Activated gamma-delta T cell treated with anti-CD3 and anti-CD28 coated beads, Interleukin-2, amount 50 U/mL, for 16 hours (primary cell): ENCODE results near the gene LIN37.

Source experiments
- DNase-seq: peaks from one replicate; pipeline ENCODE4 v3.0.0-alpha.2; 2020; ENCODE audit warnings: low read depth

The LIN37 gene, protein sequence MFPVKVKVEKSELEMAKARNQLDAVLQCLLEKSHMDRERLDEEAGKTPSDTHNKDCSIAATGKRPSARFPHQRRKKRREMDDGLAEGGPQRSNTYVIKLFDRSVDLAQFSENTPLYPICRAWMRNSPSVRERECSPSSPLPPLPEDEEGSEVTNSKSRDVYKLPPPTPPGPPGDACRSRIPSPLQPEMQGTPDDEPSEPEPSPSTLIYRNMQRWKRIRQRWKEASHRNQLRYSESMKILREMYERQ

DNA sequence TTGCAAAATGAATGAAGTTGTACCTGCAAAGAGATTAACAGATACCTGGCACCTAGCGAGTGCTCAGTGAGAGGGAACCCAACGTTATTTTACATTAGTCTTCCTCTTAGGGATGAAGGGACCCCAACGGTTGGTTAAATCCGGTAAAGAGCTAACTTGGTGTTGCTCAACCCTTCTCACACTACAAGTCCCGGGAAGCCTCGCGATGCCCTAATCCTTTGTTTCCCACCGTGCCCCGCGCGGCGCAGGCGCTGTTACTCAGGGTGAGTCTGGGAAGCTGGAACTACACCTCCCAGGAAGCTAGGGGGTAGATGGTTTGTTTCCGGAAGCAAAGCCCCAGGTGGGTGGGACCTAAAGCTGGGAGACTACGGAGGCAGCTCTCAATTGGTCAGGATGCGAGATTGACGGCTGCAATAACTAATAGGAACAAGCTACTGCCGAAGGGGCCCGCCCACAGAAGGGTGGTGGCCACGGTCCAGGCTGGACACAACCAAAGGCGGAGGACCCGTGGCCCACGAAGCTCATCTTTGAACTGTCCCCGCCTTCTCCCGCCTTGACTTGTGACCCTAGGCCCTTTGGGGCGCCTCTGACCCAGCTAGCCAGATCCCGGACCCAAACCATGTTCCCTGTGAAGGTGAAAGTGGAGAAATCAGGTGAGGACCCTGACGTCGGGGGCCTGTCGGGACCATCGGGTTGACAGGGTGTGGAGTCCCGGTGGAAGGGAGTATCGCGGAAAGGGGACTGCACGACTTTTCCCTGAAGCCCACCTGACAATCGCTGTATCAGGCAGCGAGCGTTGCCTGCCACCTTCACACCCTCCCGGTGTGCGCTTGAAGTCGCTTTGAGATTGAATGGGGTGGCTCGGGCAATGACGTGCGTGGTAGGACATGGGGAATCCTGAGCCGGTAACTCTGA, at the start of gene LIN37:
LIN37 (plus strand) TSS at position 471 of the 915 bp plus-strand sequence; CDS start at position 620, 149 bp downstream.
- DNase-seq: peak; percentile 99

DNA sequence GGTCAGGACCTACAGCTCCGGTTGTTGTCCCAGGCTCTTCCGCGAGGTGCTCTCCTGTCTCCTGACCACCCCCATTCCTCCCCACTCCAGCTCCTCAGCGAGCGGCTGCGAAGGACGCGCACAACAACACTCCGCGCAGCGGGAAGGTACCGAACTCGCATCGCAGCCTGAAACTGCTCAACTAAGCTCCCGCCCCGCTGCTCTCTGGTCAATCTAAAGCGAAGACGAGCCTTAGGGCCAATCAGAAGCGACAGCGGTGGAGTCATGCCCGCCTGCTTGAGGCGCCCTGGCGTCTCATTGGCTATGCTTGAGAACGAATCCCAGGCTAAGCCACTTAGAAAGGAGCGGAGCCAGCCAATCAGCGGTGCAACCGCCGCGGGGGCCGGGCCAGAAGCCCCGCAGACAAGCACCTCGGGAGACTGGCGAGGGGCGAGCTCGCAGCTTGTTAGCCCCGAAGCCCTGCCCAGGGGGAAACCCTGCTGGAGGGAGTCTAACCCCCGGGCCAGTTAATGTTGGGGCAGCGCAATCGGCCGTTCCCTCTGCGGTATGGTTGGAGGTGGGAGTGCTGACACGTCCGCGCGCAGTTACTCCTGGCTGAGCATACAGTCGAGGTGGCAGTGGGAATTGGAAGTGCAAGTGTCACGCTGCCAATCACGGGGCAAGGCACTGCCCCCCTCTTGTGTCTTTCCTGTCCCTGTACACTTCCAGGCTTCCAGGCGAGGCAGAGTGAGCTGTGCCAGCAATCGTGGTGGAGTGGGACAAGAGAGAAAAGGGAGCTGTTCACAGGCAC, 46.0 kb upstream of the LIN37 start:
- DNase-seq: peak; percentile 84

DNA sequence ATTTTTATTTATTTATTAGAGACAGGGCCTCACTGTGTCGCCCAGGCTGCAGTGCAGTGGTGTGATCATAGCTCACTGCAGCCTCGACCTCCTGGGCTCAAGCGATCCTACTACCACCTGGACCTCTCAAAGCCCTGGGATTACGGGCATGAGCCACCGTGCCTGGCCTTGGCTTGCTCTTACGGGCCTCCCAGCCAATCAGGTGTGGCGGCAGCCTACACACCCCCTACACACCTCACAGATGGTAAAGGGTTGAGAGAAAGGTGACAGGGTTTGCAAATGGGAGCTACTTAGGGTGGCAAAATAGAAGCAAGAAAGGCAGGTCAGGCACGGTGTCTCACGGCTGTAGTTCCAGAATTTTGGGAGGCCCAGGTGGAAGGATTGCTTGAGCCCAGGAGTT, 45.0 kb upstream of the LIN37 start:
- no peak for DNase-seq

DNA sequence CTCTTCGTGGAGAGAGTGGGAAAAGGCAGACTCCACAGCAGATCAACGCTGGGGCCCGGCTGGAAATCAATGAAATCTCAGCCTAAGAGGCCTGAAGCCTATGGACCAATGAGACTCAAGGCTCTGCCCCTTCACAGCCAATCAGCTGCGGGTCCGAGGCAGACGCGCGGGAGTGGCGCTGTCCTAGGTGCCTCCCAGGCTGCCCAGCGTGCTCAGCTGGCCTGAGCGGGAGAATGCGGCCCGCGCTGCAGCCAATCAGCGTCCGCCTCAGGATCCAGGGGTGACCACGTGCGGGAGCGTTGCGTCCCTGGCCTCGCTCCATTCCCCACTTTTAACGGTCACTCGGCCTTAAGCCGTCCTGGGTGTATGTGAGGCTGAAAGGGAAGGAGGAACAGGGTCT, 44.2 kb upstream of the LIN37 start, which contains the start of gene ZBTB32:
ZBTB32 (plus strand) TSS at position 341 of the 400 bp plus-strand sequence. CDS start 10,069 bp downstream, outside the sequence.
- DNase-seq: no peak

DNA sequence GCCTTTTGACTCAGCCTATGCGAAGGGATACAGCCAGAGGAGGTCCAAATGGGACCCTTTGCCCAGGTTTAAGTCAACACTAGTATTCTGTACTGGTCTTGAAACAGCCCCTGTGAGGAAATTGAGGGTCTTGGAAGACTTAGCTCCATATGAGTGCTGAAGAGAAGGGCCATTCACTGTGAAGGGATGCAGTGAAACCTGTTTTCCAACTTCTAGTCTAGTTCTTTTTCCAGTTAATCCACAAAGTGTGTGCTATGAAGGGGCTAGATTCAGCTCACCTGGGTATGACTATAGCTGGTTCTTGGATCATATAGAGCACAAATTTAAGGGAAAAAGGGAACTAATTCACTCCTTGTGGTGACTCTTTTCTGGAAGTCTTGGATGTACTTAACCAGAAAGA, 40.0 kb upstream of the LIN37 start:
- no peak for DNase-seq

DNA sequence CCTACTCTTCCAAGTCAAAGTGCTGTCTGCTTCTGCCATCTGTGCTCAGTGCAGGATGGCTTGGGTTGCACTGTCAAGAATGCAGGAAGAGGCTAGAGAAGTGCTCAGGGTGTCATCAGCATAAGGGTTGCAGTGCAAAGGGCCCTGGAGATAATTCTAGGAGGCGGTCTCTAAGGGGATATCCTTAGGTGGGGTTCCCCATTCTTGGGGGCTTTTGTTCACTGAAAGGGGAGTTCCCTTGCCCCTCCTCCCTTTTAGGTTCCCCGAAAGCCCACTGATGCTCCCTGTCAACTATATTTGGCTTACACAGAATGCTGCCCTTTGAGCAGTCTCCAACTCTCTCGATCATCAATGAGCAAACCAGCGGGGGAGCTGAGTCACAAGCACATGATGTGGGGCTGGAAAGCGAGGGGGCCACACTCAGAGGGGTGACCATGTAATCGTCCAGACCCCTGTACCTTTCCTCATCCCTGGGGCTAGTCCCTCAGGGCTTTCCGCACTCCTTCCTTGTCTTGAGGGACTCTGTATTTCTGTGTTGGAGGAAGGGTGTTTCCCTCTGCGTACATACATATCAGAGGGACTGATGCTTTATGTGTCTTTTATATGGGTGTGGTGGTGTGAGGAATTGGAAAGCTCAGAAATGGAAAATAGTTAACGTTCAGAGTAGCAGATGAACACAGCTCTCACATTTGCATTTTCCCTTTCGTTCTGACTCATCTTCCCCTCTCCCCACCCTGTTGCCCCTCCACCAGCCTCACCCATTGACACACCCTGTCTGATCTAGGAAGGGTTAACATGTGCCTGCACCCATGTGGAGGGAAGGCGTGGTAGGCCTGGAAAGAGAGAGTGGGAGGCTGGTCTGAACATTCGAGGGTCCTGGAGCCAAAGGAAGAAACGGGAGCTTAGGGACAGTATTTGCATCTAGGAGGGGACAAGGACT, 37.3 kb upstream of the LIN37 start:
- DNase-seq: peak; percentile 47

DNA sequence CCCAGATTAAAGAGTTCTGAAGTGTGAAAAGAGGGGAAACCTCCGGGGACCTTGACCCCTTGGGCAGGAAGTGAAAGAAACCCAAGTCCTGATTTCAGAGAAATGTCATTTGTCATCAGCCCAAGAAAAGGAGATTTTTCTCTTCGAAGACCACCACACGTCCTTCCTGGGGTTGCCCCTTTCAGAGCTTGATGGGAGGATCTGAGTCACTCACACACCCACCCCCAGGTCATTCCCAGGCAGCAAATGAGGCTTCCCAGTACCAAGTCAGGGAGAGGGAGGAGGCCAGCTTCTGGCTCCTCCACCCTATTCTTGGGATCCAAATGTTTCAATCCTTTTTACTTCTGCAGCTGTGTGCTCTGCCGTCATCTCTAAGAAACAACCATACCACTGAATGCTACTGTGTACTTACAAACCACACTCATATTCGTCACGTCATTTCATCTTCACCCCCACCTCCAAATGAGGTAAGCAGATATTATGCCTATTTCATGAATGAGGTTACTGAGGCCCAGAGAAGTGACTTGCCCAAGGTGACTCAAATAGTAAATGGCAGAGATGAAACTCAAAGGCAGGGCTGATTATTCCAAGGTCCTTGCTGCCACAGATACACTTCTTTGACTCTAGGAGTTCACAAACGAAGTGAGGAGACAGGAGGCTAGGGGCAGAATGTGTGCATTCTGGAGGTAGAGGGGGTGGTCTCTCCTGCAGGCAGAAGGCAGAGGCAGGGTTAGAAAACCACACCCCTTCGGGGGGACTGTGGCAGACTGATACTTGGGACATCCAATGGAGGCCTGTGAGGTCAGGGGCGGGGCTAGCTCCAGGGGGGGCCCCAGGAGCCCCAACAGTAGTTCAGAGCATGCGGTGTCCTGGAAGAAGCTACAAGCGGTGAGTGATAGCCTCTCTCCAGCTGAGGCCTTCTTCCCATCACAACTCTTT, 35.5 kb upstream of the LIN37 start:
- no peak for DNase-seq

DNA sequence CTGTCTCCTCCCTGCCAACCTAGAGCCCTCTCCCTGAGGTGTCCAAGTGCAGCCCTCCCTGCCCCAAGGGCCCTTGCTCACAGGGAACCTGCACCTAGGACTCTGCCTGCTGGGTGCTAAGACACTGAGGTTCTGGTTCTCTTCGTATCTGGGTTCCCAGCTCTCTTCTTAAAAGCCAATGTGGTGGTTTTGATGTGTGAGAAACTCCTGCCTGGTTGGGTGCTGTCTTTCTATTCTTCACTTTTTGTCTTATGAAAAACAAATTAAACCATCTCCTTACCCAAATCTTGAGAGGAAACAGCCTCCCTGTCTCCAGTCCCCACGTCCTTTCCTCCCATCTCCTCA, 34.9 kb upstream of the LIN37 start:
- no peak for DNase-seq

DNA sequence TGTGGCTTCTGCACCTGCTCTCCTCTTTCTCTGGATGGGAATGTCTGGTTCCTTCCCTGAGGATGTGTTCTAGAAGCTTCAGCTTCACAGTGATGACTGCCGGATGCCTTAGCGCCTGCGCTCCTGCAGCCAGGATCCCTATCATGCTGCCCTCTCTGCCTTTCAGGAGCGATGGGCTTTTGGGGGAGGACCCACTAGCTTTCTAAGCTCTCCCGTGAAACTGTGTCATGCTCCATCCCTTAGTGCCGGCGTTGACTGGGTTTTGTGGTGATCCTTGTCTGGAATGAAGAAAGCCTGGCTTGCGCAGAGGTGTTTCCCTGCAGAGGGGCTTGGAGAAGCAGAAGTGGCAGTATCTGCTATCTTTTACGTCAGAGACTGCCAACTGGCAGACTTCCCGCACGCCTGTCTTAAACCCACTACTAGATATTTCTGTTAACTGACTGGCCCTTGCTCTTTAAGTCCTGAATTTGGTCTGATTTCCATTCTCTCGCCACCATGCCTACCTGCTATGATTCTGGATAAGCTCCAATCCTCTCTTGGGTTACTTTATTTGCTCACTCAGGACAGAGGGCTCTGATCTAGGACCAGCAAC, 34.4 kb upstream of the LIN37 start:
- no peak for DNase-seq

DNA sequence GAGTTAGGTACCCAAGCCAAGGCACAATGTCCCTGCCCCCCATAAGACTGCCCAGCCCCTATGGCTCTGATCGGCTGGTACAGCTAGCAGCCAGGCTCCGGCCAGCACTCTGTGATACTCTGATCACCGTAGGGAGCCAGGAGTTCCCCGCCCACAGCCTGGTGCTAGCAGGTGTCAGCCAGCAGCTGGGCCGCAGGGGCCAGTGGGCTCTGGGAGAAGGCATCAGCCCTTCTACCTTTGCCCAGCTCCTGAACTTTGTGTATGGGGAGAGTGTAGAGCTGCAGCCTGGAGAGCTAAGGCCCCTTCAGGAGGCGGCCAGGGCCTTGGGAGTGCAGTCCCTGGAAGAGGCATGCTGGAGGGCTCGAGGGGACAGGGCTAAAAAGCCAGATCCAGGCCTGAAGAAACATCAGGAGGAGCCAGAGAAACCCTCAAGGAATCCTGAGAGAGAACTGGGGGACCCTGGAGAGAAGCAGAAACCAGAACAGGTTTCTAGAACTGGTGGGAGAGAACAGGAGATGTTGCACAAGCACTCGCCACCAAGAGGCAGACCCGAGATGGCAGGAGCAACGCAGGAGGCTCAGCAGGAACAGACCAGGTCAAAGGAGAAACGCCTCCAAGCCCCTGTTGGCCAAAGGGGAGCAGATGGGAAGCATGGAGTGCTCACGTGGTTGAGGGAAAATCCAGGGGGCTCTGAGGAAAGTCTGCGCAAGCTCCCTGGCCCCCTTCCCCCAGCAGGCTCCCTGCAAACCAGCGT, 33.6 kb upstream of the LIN37 start:
- no peak for DNase-seq

DNA sequence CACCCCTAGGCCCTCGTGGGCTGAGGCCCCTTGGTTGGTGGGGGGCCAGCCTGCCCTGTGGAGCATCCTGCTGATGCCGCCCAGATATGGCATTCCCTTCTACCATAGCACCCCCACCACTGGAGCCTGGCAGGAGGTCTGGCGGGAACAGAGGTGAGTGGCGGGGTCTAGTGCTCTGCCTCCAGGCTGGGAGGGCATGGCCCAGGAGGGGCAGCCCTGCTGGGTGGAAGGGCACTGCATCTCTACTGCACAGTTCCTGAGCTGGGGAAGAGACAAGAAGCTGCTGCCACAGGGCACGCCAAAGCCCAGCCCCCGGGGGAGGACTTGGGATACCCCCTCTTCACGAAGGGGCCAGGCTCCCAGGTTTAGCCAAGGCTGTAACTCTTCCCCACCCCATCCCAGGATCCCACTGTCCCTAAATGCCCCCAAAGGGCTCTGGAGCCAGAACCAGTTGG, 33.0 kb upstream of the LIN37 start:
- no peak for DNase-seq

DNA sequence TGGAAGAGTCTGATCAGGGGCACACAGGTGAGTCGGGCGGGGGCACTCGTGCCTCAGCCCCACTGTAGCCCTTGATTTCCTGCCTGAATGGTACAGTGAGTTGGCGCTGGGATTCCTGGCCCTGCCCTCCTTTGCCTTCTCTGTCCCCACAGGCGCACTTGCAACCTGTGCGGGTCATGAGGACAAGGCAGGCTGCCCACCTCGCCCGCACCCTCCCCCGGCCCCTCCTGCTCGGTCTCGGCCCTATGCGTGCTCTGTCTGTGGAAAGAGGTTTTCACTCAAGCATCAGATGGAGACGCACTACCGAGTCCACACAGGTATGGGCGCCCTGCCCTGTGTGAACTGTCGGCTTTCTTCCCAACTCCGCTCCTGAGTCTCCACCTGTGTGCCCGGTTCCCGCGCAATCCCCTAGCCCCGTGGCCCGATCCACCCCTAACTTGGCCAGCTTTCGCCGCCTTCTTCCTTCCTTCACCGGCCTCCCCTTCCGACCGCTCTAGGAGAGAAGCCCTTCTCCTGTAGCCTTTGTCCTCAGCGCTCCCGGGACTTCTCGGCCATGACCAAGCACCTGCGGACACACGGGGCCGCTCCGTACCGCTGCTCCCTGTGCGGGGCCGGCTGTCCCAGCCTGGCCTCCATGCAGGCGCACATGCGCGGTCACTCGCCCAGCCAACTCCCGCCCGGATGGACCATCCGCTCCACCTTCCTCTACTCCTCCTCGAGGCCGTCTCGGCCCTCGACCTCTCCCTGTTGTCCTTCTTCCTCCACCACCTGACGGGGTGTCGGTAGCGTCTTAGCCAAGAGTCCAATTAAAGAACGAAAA, 32.2 kb upstream of the LIN37 start:
- no peak for DNase-seq

DNA sequence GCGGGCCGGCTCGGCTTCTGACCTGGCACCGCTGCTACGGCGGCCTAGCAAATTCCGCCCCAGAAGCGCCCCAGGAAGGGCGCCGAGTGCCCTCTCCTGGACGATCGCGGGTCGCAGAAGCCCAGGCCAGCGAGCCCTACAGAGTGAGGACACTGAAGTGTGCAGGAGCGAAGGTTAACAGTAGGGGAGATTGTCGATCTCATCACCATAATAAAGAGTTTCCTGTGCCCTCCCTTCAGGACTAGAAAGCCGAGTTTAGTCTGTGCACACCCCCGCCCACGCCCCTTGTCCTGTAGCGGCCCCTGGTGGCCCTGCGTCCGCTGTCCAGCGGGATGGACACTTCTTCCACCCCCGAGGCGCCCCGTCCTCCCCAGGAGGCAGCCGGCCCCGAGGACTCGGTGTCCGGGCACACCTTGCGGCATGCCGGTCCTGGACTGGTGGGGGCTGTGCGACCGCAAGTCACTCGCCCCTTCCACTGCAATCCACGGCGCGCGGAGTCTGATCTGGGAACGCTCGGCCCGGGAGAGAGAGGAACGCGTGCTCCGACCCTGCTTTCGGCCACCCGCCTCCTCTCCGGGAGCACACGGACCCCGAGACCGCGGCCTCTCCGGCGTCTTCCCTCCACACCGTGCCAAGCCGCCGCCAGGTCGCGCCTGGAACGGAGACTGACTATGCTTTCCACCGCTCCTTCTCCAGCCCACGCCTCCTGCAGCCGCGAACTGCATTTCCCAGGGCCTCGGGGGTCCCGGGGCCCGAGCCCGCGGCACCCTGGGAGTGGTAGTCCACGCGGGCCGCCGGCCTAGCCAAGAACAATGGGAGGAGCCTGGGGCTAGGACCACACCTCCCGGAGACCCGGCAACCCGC, 31.3 kb upstream of the LIN37 start:
- peak; percentile 94 for DNase-seq

DNA sequence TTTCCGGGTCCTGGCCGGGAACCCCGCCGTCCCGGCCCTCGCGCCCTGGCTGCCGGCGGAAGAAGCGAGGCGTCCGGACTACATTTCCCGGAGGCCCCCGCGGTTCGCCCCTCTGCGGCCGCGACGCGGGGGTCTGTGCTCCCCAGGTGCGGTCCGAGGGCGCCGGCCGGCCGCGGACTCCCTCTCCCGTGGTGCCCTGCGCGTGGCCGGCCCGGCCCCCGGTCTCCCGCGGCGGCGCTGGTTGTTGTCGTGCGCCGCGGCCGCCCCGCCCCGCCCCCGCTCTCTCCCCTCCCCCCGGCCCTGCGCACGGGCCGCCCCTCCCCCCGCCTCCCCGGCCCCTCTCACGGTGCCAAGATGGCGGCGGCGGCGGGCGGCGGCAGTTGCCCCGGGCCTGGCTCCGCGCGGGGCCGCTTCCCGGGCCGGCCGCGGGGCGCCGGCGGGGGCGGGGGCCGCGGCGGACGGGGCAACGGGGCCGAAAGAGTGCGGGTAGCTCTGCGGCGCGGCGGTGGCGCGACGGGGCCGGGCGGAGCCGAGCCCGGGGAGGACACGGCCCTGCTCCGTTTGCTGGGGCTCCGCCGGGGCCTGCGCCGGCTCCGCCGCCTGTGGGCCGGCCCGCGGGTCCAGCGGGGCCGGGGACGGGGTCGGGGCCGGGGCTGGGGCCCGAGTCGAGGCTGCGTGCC, 30.6 kb upstream of the LIN37 start, which contains the start of gene KMT2B:
KMT2B (plus strand) TSS at position 339 of the 680 bp plus-strand sequence; CDS start at position 355, 16 bp downstream.
- DNase-seq: no peak

DNA sequence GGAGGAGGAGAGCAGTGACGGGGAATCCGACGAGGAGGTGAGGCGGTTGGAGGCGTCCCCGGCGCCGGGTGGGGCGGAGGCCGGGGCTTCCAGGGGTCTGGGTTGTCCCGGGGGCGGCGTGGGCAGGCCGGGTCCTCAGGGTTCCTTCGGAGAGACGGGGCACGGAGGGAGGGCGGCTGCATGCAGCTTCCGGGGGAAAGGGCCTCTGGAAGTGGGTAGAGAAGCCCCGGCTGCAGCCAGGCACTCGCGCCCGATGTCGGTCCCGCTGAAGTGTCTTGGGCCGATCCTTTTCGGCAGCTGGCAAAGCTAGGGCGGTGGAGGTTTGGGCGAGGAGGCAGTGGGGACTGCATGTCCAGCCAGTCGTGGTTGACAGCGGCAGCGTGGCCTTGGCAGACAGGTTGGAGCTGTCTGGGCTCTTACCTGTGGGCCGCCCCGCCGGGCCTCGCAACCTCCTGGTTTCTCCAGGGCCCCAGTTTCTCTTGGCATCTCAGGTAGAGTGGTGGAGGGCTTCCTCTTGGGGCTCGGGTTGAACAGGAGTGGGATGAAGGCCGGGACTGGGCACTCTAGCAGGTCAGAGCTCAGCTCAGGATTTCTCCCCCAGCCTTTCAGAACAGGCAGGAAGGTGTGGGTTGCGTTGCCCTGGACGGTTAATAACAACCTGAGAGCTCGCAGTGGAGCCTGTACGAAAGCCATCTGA, 29.9 kb upstream of the LIN37 start:
- peak; percentile 39 for DNase-seq
